Panc1 (cell line): ENCODE data around the gene PLB1. TPM values are rescaled to one million over a fixed set of nuclear protein-coding genes. Genes with fewer than 3 reads are reported as not detected.

ENCODE experiments used
- ATAC-seq: fragments of 200-7000 bp; cut with Tn5 transposase; 2 replicates; pipeline ENCODE4 v1.9.1; 2020; ENCODE audit warnings: mild to moderate bottlenecking, moderate library complexity
- BruUV-seq: library from RNA; stranded (reverse); fragments of 400-500 nt; replicated peaks from 2 replicates; lab custom pipeline; 2021; lab: Mats Ljungman, UMichigan
- CTCF ChIA-PET: fragments of 300-600 bp; sonication (Branson Sonifier 250); formaldehyde crosslinking; loops from one replicate; lab custom pipeline; 2022; ENCODE audit warnings: antibody characterized with exemption; lab: Charles Lee
- POLR2A ChIA-PET: fragments of 300-600 bp; sonication (Branson Sonifier 250); formaldehyde crosslinking; loops from one replicate; lab custom pipeline; 2022; ENCODE audit warnings: antibody characterized with exemption; lab: Charles Lee
- DNase-seq: peaks from one replicate; pipeline ENCODE4 v3.0.0-alpha.2; 2010; ENCODE audit warnings: low read depth, low spot score
- H3K27ac ChIP-seq: 2 replicates; pipeline ENCODE4 v1.5.1; 2011; ENCODE audit warnings: mild to moderate bottlenecking, low read length, inconsistent platforms
- H3K27me3 ChIP-seq: fragments of 200-500 bp; sonication (Bioruptor generic); 2 replicates; pipeline ENCODE4 v1.6.0; 2014; ENCODE audit warnings: low read length, inconsistent platforms; ENCODE audit not compliant: control insufficient read depth, insufficient read depth
- H3K36me3 ChIP-seq: fragments of 200-500 bp; sonication (Bioruptor generic); 2 replicates; pipeline ENCODE4 v1.5.1; 2014; ENCODE audit warnings: inconsistent platforms, mild to moderate bottlenecking, low read length, moderate library complexity; ENCODE audit not compliant: control insufficient read depth, insufficient read depth
- H3K4me1 ChIP-seq: 2 replicates; pipeline ENCODE4 v1.5.1; 2011; ENCODE audit warnings: inconsistent platforms, mild to moderate bottlenecking, low read length, moderate library complexity; ENCODE audit not compliant: control insufficient read depth, insufficient read depth
- H3K4me3 ChIP-seq, 2 experiments: 2 replicates each; pipeline ENCODE4 v1.5.1; 2011 to 2012; ENCODE audit warnings: low read depth in 2 of 2, low read length in 2 of 2, mild to moderate bottlenecking in 2 of 2, inconsistent platforms in 1 of 2, moderate library complexity in 1 of 2
- H3K9me3 ChIP-seq: fragments of 200-500 bp; sonication (Bioruptor generic); 2 replicates; pipeline ENCODE4 v1.5.1; 2014; ENCODE audit warnings: low read depth, mild to moderate bottlenecking, inconsistent platforms, low read length, moderate library complexity; ENCODE audit not compliant: control insufficient read depth, insufficient read depth
- CTCF ChIP-seq: fragments of 450-650 bp; IDR thresholded peaks from 2 replicates; pipeline ENCODE4 v1.5.1; 2017; ENCODE audit warnings: mild to moderate bottlenecking
- POLR2AphosphoS5 ChIP-seq: IDR thresholded peaks from 2 replicates; pipeline ENCODE4 v1.6.1; 2012; ENCODE audit warnings: mild to moderate bottlenecking, low read depth, low read length, moderate library complexity
- SIN3A ChIP-seq: IDR thresholded peaks from 2 replicates; pipeline ENCODE4 v1.6.1; 2012; ENCODE audit warnings: low read depth, mild to moderate bottlenecking, low read length, moderate library complexity, borderline replicate concordance; ENCODE audit not compliant: insufficient read depth
- TCF7L2 ChIP-seq: IDR thresholded peaks from 2 replicates; pipeline ENCODE4 v1.6.1; 2011; ENCODE audit warnings: mild to moderate bottlenecking, low read depth, low read length, inconsistent platforms
- in situ Hi-C: cut with HindIII; loops from 2 replicates; pipeline ENCODE4 v1.10.0; 2016; ENCODE audit warnings: low sequenced_read_pairs, low pct_unique_long_range_greater_than_20kb
- intact Hi-C: fragments of 100-400 bp; cut with micrococcal nuclease; formaldehyde crosslinking; loops from one replicate; pipeline ENCODE4 v1.10.0; 2022; ENCODE audit not compliant: unreplicated experiment
- total RNA-seq: library from RNA; stranded (reverse); gene quantifications from one replicate; pipeline ENCODE4 v1.2.1, GENCODE V29; 2021; ENCODE audit not compliant: unreplicated experiment
- TF ChIP-seq, protein P1 (sequence below), 2 experiments: IDR thresholded peaks; 2 replicates each; pipeline ENCODE4 v1.6.1; 2011 to 2012; ENCODE audit warnings: low read depth in 2 of 2, control low read depth in 1 of 2, low read length in 1 of 2, mild to moderate bottlenecking in 1 of 2, moderate library complexity in 1 of 2; ENCODE audit not compliant: insufficient read depth in 1 of 2

PLB1 gene
- total RNA-seq, 1 experiment from 2014 or later = 0.80 TPM

DNA sequence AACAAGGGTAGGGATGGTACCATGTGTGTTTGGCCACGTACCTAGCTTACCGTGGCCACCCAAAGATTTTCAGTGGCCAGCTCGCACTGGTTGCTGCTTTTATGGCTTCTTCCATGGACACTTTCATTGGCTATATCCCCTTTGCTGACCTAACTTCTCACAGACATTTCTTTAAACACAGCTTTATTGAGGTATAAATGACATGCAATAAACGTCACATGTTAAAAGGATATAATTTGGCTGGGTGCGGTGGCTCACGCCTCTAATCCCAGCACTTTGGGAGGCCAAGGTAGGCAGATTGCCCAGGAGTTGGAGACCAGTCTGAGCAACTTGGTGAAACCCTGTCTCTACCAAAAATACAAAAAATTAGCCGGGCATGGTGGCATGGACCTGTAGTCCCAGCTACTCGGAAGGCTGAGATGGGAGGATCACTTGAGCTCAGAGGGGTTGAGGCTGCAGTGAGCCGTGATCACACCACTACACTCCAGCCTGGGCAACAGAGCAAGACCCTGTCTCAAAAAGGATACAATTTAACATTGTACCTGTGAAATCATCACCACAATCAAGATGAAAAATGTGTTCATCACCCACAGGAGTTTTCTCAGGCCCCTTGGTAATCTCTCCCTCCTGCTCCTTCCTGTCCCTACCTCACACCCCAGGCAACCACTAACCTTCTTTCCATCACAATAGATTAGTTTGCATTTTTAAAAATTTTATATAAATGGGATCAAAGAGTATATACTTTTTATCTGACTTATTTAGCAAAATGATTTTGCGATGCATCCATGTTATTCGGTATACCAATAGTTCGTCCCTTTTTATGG, 127.9 kb downstream of the PLB1 start:
- TF ChIP-seq, protein P1, sequence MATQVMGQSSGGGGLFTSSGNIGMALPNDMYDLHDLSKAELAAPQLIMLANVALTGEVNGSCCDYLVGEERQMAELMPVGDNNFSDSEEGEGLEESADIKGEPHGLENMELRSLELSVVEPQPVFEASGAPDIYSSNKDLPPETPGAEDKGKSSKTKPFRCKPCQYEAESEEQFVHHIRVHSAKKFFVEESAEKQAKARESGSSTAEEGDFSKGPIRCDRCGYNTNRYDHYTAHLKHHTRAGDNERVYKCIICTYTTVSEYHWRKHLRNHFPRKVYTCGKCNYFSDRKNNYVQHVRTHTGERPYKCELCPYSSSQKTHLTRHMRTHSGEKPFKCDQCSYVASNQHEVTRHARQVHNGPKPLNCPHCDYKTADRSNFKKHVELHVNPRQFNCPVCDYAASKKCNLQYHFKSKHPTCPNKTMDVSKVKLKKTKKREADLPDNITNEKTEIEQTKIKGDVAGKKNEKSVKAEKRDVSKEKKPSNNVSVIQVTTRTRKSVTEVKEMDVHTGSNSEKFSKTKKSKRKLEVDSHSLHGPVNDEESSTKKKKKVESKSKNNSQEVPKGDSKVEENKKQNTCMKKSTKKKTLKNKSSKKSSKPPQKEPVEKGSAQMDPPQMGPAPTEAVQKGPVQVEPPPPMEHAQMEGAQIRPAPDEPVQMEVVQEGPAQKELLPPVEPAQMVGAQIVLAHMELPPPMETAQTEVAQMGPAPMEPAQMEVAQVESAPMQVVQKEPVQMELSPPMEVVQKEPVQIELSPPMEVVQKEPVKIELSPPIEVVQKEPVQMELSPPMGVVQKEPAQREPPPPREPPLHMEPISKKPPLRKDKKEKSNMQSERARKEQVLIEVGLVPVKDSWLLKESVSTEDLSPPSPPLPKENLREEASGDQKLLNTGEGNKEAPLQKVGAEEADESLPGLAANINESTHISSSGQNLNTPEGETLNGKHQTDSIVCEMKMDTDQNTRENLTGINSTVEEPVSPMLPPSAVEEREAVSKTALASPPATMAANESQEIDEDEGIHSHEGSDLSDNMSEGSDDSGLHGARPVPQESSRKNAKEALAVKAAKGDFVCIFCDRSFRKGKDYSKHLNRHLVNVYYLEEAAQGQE (IDR thresholded peaks at IDR 0.05; ENCODE audit: insufficient read depth in 1 of 2, low read depth in 2 of 2, low read length in 1 of 2) = no peak
- TF ChIP-seq CTCF (no peak), TCF7L2 (no peak), SIN3A (no peak), POLR2AphosphoS5 (no peak)
- in situ Hi-C loops = no loop called here
- H3K27ac ChIP-seq = no peak overlapping the region
- H3K36me3 ChIP-seq = no peaks in the 10 kb centered on the region
- no peaks in the 10 kb centered on the region for H3K27me3 ChIP-seq
- POLR2A ChIA-PET = no interaction called here
- H3K4me3 ChIP-seq = no peak overlapping the region
- intact Hi-C loops = no loop called here
- ATAC-seq = no peak
- BruUV-seq = no TSS peak
- H3K4me1 ChIP-seq = peaks cover 7% of the 10 kb centered on the region
- DNase-seq = no peak
- no peaks in the 10 kb centered on the region for H3K9me3 ChIP-seq
- CTCF ChIA-PET = no interaction called here

DNA sequence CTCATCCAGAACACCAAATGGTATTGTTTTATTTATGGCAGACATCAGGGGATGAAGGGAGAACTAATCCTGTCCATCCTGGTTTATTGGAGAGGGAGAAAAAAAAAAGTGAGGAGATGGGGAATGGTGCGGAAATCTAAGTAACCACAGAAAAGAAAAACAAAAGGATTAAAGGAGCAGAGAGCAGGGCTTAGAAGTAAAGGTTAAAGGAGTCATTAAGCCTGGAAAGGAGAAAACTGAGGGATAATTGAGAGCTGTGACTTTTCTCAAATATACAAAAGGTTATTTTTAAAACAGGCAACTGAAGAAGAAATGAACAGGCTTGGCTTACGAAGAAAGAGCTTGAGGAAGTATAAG, 128.6 kb downstream of the PLB1 start:
- H3K4me1 ChIP-seq = peaks cover 7% of the 10 kb centered on the region
- CTCF ChIA-PET = no interaction called here
- BruUV-seq = no TSS peak

More for the DNA sequence above, 128.6 kb downstream of the PLB1 start:
- Histone ChIP-seq H3K36me3 (no peaks in the 10 kb centered on the region), H3K27me3 (no peaks in the 10 kb centered on the region), H3K27ac (no peak overlapping the region), H3K9me3 (no peaks in the 10 kb centered on the region), H3K4me3 (no peak overlapping the region)
- DNase-seq (no peak), ATAC-seq (no peak)
- TF ChIP-seq TCF7L2 = no peak
- no peak for TF ChIP-seq SIN3A
- TF ChIP-seq, protein P1 (IDR thresholded peaks at IDR 0.05; ENCODE audit: insufficient read depth in 1 of 2, low read depth in 2 of 2, low read length in 1 of 2) = no peak
- TF ChIP-seq POLR2AphosphoS5 = no peak
- no peak for TF ChIP-seq CTCF
- intact Hi-C loops (no loop called here), in situ Hi-C loops (no loop called here)
- POLR2A ChIA-PET = no interaction called here
